DOHH2 (cell line): ENCODE data around the gene GRID1.

Experiments used
- H3F3A ChIP-seq: fragments of 200-600 bp; sonication (generic), shearing (Covaris generic); 2 replicates; pipeline ENCODE4 v1.6.0; 2016; ENCODE audit warnings: antibody characterized with exemption, mild to moderate bottlenecking; ENCODE audit not compliant: control insufficient read depth, insufficient read depth
- H3K27ac ChIP-seq: fragments of 200-600 bp; sonication (generic); 2 replicates; pipeline ENCODE4 v1.5.1; 2014; ENCODE audit warnings: low read depth, mild to moderate bottlenecking, low read length, moderate library complexity
- H3K27me3 ChIP-seq: fragments of 200-600 bp; sonication (generic); 2 replicates; pipeline ENCODE4 v1.6.1; 2014; ENCODE audit warnings: mild to moderate bottlenecking, low read length, mixed read lengths; ENCODE audit not compliant: control insufficient read depth
- H3K36me3 ChIP-seq: fragments of 200-600 bp; sonication (generic); 2 replicates; pipeline ENCODE4 v1.6.1; 2014; ENCODE audit warnings: mild to moderate bottlenecking, low read length, moderate library complexity, mixed read lengths; ENCODE audit not compliant: control insufficient read depth
- H3K4me1 ChIP-seq: fragments of 200-600 bp; sonication (generic); 2 replicates; pipeline ENCODE4 v1.6.1; 2014; ENCODE audit warnings: mild to moderate bottlenecking, low read length, mixed read lengths; ENCODE audit not compliant: control insufficient read depth
- H3K4me2 ChIP-seq: fragments of 200-600 bp; sonication (generic); 2 replicates; pipeline ENCODE4 v1.6.0; 2014; ENCODE audit warnings: mild to moderate bottlenecking, low read length, moderate library complexity
- H3K4me3 ChIP-seq: fragments of 200-600 bp; sonication (generic); 2 replicates; pipeline ENCODE4 v1.5.1; 2014; ENCODE audit warnings: mild to moderate bottlenecking, low read length, mixed read lengths
- H3K79me2 ChIP-seq: fragments of 200-600 bp; sonication (generic); 2 replicates; pipeline ENCODE4 v1.6.1; 2014; ENCODE audit warnings: mild to moderate bottlenecking, low read length, mixed read lengths; ENCODE audit not compliant: control insufficient read depth
- H3K9me2 ChIP-seq: fragments of 200-600 bp; sonication (generic); replicated peaks from 2 replicates; pipeline ENCODE4 v1.6.1; 2014; ENCODE audit warnings: mild to moderate bottlenecking, low read length, mixed read lengths; ENCODE audit not compliant: control insufficient read depth
- H3K9me3 ChIP-seq: fragments of 200-600 bp; sonication (generic); 2 replicates; pipeline ENCODE4 v1.6.1; 2014; ENCODE audit warnings: antibody characterized with exemption, low read length, mixed read lengths; ENCODE audit not compliant: control insufficient read depth, insufficient read depth
- H4K20me1 ChIP-seq: fragments of 200-600 bp; sonication (generic); 2 replicates; pipeline ENCODE4 v1.6.0; 2014; ENCODE audit warnings: low read depth, mild to moderate bottlenecking, antibody characterized with exemption, low read length, moderate library complexity; ENCODE audit not compliant: control insufficient read depth, insufficient read depth
- EZH2phosphoT487 ChIP-seq: fragments of 200-600 bp; sonication (generic); IDR thresholded peaks from 2 replicates; pipeline ENCODE4 v1.6.1; 2017; ENCODE audit warnings: borderline replicate concordance, mild to moderate bottlenecking, antibody characterized with exemption, low read length, moderate library complexity, mixed read lengths
- TF ChIP-seq, protein P1 (sequence below): fragments of 200-600 bp; sonication (generic); IDR thresholded peaks from one replicate; pipeline ENCODE4 v1.5.1; 2014; ENCODE audit warnings: antibody characterized with exemption, mild to moderate bottlenecking, low read depth, low read length; ENCODE audit not compliant: poor library complexity, severe bottlenecking

GRID1 gene

DNA sequence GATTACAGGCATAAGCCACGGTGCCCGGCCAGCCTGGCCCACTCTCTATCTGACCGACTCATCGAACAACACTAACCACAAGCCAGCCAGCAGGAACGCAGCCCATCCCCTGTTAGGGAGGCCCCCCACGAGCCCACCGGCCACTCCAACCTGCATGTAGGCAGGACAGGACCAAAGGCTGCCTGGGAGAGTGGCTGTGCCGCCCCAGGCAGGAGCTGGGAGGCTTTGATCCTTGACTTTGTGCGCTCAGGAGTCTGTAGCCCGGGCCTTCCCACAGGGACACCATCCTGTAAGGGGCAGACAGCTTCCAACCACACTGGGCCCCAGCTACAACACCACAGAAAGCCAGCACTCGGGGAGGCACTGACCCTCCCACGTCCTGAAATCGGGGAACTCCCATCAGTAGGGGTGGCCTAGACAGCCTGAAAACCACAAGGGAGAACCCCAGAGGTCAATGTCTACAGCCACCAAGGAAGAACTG lies 29.4 kb downstream of the GRID1 start:
- peaks cover 12% of the 10 kb centered on the region for H3K27me3 ChIP-seq
- H3K9me2 ChIP-seq: no peaks in the 10 kb centered on the region
- no peaks in the 10 kb centered on the region for H3K79me2 ChIP-seq
- no peak for TF ChIP-seq EZH2phosphoT487
- TF ChIP-seq, protein P1, sequence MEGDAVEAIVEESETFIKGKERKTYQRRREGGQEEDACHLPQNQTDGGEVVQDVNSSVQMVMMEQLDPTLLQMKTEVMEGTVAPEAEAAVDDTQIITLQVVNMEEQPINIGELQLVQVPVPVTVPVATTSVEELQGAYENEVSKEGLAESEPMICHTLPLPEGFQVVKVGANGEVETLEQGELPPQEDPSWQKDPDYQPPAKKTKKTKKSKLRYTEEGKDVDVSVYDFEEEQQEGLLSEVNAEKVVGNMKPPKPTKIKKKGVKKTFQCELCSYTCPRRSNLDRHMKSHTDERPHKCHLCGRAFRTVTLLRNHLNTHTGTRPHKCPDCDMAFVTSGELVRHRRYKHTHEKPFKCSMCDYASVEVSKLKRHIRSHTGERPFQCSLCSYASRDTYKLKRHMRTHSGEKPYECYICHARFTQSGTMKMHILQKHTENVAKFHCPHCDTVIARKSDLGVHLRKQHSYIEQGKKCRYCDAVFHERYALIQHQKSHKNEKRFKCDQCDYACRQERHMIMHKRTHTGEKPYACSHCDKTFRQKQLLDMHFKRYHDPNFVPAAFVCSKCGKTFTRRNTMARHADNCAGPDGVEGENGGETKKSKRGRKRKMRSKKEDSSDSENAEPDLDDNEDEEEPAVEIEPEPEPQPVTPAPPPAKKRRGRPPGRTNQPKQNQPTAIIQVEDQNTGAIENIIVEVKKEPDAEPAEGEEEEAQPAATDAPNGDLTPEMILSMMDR: no peak
- H3K9me3 ChIP-seq: peaks cover 3% of the 10 kb centered on the region; the same call in 1 of the 2 replicates
- no peak overlapping the region for H3K4me3 ChIP-seq
- no peaks in the 10 kb centered on the region for H3F3A ChIP-seq
- H3K27ac ChIP-seq: no peak overlapping the region
- no peaks in the 10 kb centered on the region for H3K4me1 ChIP-seq
- H3K4me2 ChIP-seq: no peak overlapping the region
- no peaks in the 10 kb centered on the region; the same call in 1 of the 2 replicates for H4K20me1 ChIP-seq
- H3K36me3 ChIP-seq: no peaks in the 10 kb centered on the region

- Histone ChIP-seq H3K36me3 (no peaks in the 10 kb centered on the region), H3K4me1 (no peaks in the 10 kb centered on the region), H3K9me2 (no peaks in the 10 kb centered on the region), H3K9me3 (peaks cover 3% of the 10 kb centered on the region; the same call in 1 of the 2 replicates), H4K20me1 (no peaks in the 10 kb centered on the region; the same call in 1 of the 2 replicates), H3K79me2 (no peaks in the 10 kb centered on the region), H3K4me2 (no peak overlapping the region), H3F3A (no peaks in the 10 kb centered on the region), H3K27me3 (peaks cover 17% of the 10 kb centered on the region), H3K27ac (no peak overlapping the region), H3K4me3 (no peak overlapping the region)
- TF ChIP-seq EZH2phosphoT487: no peak
- TF ChIP-seq, protein P1: no peak
Measured at GRCh38 chr10:86336341-86336740, 30.3 kb downstream of the GRID1 start.

GRCh38 chr10:86335831-86336230 lies 30.8 kb downstream of the GRID1 start:
- H3K4me1 ChIP-seq: no peaks in the 10 kb centered on the region
- H3K4me2 ChIP-seq: no peak overlapping the region
- no peak overlapping the region for H3K4me3 ChIP-seq
- H3K36me3 ChIP-seq: no peaks in the 10 kb centered on the region
- no peaks in the 10 kb centered on the region; the same call in 1 of the 2 replicates for H4K20me1 ChIP-seq
- H3K9me2 ChIP-seq: no peaks in the 10 kb centered on the region
- H3F3A ChIP-seq: no peaks in the 10 kb centered on the region
- H3K27ac ChIP-seq: no peak overlapping the region
- peaks cover 18% of the 10 kb centered on the region for H3K27me3 ChIP-seq
- peaks cover 3% of the 10 kb centered on the region; the same call in 1 of the 2 replicates for H3K9me3 ChIP-seq
- no peaks in the 10 kb centered on the region for H3K79me2 ChIP-seq
- no peak for TF ChIP-seq EZH2phosphoT487
- TF ChIP-seq, protein P1: no peak
